SK-N-DZ (cell line): ENCODE measurements around the gene CCT3. TPM values are rescaled to one million over a fixed set of nuclear protein-coding genes. Genes with fewer than 3 reads are reported as not detected.
"Not testable (repeated sequence)": the region's sequence is repeated elsewhere in the genome, so short reads cannot be mapped to it uniquely, and the experiment has no call there.

Experiments used
- DNase-seq: peaks from one replicate; pipeline ENCODE4 v3.0.0-alpha.2; 2015; ENCODE audit warnings: low spot score
- polyA plus RNA-seq, 2 experiments: library from polyadenylated mRNA; depleted of rRNA; stranded (reverse); fragments of >200 nt; gene quantifications; 2 replicates each; pipeline ENCODE4 v1.2.3, GENCODE V29; 2014

Gene CCT3
- polyA plus RNA-seq (2014; cell fraction: cytosol; rRNA removed): 1,130 and 1,182 TPM in 2 replicates
- 445 and 623 TPM in 2 replicates for polyA plus RNA-seq (2014; cell fraction: nucleus; rRNA removed)

DNA sequence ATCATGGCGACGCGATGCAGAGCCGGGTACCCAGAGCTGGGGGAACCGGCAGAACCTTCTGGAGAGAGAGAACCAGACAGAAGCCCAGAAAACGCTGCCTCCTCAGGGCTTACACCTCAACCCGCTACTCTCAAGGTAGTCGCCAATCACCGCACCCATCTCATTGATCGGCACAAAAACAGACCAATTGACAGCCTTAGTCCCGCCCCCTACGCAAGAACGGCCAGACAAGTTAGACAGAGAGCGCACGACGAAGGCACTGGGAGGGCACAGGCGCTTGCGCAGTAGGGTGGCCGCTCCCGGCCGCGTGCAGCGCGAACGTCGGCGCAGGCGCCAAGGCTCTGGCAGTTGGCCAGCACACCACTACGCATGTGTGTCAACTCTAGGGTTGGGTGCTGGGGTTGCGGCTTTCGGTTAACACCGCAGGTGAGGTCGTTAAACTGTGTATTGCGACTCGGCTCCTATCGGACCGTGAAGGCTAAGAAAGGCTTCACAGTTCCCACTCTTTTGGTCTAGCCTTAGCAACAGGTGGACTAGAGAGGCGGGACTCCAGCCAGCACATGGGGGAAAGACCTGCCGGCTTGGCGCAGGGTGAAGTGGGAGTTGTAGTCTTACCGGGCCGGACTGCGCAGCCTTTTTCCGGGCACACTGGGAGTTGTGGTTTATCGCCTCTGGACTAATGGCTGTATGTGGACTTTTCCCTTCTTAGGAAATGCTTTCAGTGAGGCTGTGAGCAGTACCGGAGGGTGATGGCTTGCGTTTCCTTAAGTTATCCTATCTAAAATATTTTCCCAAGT, at the start of gene CCT3, which contains the start of gene TSACC:
Gene CCT3, minus strand, starts transcription at position 113 of the 797 bp plus-strand sequence. Its CDS starts 108 bp downstream, at position 5.
Gene TSACC, plus strand, starts transcription at position 347 of the 797 bp plus-strand sequence. CDS start 1,232 bp downstream, outside the sequence.
- peak; percentile 100 for DNase-seq

DNA sequence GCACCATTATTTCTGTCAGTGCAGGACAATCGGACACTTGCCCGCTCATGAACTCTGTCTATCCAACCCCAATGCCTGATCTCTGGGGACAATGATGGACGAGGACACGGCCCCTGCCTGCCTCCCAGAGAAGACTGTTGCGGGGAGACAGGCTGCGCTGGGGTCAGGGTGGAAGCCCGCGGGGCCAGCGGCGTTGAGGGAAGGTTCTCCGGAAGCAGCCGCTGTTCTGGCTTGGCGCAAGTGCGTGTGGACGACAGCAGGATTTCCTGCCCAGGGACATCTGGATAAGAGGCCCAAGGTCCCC, 49.7 kb upstream of the CCT3 start:
- no peak for DNase-seq

DNA sequence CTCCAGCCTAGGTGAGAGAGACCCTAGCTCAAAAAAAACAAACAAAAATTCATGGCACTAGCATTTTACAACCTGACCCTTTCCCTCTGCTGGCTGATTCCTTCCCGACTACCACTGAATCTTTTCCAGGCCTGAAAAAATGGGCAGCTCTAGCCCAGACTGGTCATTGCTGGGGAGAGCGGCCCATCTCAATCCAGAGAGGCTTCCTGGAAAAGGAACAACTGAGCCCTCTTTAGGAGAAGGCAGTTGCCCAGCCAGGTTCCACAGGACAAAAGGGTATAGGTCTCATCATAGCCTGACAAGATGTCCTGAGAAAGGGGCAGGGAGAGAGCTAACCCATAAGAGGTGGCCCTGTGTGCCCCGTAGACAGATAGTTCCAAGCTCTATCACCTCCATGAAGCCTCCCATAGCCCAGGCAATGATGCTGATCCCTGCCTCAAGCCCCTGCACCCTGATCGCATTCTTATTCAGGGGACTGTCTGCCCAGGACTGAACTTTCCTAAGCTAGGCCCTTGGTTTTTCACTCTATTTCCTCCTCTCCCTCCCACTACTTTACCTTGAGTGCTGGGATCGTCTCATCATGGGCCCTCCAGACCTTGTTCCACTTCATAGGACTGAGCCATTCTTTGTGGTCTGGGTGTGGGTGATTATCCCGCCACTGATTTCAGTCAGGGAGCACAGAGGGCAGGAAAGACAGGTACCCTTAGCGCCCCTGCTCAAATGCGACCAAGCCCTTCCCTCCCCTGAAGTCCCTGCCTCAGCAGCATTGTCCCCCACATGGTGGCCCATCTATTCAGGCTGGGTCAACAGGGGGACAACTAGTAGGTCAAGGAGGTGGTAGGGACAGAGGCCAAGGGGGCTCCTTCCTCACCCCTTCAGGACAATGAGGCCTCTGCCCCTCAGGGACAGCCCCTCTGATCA, 49.1 kb upstream of the CCT3 start:
- DNase-seq: no peak

DNA sequence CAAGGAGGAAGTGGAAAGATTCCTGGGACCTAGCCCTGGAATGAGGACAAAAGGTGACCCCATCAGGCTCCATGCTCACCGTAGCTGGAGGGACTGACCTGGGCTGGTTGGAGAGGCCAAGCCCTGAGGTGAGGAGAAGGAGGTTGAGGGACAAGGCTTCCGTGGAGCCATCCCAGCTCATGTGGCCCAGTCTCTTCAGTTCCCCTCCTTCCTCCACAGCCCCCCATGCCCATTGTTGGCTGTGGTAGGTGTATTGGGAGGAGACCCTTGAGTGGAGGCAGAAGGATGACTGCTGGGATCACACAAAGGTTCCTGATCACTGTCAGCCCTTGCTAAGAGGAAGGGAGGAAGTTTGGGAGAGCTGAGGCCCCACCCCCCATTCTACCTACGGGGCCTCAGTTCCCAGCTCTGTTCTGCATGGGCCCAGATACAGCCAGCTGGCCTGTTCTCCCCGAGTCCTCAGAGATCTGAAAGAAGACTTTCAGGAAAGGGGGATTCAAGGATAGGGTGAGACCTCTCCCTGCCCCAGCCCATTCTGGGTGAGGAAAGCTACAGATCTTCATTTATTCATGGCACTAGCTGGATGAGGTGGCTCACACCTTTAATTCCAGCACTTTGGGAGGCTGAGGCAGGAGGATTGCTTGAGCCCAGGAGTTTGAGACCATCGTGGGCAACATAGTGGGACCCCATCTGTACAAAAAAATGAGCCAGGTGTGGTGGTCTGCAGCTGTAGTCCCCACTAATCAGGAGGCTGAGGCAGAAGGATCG, 48.2 kb upstream of the CCT3 start:
- no peak for DNase-seq

DNA sequence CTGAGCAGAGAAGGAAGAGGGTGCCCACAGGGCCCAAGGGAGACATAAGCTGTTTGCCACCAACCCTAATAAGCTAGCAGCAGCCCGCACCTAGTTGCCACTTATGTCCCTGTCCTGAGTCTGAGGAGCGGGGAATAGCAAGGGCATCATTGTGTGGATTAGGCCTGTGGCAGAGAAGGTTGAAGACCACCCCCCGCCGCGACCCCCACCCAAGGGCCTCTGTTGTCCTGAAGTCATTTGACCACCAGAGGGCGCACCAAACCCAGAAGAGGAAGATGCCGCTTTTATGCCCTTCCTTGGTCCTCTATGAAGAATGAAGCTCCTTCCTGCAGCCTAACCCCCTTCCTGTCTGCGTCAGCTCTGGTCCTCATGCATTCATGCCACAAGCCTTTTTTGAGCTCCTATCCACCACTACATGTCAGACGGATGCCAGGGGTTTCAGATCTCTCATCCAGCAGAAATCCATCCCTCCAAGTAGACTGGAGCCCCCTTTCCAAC, 47.5 kb upstream of the CCT3 start:
- peak; percentile 80 for DNase-seq

DNA sequence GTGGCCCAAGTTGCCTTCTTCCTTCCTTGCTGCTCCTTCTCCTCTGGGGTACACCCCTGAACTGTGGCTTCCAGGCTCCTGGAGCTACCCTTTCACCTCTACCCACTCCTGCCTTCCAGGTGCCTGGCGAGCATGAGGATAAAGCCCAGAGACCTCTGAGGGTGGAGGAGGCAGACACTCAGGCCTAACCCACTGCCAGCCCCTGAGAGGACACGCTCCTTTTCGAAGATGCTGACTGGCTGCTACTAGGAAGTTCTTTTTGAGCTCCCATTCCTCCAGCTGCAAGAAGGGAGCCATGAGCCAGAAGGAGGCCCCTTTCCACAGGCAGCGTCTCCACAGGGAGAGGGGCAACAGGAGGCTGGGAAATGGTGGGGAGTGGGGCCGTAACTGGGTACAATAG, 46.6 kb upstream of the CCT3 start:
- no peak for DNase-seq

DNA sequence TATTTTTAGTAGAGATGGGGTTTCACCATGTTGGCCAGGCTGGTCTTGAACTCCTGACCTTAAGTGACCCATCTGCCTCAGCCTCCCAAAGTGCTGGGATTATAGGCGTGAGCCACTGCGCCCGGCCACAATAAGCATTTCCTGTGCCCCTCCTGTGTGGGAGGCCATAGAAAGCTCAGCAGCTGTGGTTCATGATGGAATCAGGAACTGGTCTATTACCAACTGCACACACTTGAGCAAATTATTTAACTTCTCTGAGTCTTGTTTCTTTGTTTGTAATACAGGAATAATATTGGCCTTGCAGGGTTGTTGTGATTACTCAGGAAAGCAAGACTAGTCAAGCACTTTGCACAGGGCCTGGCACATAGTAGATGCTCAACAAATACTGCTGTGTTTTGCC, 45.9 kb upstream of the CCT3 start:
- no peak for DNase-seq

DNA sequence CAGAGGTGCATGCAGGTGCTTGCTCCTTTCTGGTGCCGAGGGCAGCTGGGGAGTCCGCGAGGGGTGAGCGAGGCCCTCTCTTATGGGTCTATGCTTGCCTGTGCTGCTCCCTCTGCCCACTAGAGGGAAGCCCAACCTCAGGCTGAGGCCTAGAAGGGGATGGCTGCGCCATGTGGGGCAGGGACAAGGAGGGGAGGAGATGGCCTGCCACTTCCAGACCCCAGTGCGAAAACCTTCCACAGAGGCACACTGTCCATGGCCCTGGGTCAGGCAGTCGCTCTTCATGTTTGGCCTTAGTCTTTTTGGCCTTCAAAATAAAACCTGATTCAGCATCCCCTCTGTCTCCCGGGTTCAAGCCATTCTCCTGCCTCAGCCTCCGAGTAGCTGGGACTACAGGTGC, 44.9 kb upstream of the CCT3 start:
- peak; percentile 85 for DNase-seq

DNA sequence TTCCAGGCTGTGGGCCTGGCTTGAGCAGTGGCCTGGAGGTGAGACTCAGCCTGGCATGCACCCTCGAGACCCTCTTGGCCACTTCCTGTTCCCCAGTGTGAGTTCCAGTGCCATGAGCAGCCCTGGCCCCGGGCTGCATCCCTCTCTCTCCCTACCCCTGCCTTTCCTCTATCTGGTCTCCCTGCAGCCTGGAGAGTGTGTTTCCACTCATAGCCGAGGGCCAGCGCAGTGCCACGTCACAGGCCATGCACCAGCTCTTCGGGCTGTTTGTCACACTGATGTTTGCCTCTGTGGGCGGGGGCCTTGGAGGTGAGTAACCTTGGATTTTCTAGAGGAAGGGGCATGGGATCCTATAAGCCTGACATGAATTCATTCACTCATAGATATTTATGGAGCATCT, 44.5 kb upstream of the CCT3 start:
- DNase-seq: no peak

DNA sequence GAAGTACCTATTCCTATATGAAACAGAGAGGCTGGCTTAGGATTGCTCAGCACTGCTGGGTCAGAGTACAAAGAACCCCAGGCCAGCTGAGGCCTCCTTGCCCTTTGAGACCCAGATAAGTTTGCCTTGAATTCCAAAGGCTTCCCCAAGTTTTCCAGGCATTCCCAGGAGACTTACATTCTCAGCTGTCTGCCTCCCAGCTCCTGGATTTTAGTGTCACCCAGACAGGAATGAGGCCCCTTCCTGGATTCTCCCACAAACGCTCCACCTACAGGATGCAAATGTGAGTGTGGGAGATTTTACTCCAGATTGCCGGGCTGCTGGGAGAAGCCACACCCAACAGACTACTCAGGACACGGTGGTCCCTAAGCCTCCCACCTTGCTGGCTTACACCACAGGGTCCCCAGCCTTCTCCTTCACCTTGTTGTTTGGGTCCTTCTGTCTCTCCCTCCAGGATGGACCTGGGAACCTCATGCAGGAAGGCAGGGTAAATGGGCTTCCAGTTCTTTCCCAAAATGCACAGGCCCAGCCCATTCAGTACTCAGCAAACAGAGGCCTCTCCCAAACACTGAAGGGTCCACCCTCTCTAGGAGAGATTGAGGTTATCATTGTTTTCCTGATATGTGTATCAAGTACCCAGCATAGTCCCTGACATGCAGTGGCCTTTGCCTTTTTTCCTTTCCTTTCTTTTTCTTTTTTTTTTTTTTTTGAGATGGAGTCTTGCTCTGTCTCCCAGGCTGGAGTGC, 41.5 kb upstream of the CCT3 start:
- DNase-seq: no peak

DNA sequence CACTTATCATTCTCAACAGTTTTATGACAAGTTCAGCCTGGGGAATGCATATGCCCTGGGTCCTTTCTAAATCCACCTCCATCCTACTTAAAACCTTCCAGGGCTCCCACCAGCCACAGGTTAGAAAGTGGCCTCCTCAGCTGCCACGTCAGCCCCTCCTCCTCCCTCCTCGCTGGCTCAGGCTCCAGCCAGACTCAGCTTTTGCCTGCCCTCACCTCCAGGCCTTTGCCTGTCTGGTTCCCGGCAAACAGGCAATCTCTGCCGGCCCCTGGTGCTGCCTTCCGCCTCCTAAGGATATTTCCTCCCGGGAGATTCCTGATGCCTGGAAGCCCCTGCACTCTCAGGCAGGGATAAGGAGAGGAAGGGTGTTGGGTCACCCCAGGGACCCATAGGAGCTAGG, 40.5 kb upstream of the CCT3 start:
- no peak for DNase-seq

DNA sequence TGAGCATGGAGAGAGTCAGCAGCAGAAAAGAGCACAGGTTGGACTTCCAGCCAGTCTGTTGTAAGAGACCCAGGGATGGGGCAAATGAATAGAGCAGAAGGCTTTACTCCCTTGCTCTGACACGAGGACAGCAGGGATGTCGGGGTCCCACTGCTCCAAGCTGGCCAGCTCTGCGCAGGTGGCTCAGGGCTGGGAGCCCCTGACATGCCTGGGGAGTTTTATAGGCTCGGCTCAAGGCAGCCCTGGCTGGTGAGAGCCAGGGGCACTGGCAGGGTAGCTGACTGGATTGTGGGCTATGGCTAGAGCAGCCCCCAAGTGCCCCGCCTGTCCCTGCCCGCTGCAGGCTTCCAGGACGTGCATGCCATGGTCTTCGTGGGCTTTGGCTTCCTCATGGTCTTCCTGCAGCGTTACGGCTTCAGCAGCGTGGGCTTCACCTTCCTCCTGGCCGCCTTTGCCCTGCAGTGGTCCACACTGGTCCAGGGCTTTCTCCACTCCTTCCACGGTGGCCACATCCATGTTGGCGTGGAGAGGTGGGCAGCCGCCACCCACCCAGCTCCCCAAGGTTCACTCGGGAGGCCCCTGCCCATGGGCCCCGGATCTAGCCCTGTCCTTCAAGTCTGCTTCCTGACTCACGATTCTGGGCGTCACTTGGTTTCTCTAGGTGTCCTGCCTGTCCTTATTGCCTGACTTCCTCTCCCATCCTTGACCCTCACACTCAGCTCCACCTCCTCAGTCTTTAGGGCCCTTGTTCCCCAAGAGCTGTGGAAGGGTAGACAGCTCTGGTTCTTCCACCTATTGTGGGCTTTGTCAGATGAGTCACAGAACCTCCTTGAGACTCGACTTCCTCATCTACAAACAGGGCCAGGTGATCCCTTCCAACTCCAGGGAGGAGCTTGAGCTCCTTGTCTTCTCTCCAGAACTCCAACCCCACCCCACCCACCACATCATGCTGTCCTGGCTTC, 39.1 kb upstream of the CCT3 start:
- no peak for DNase-seq

DNA sequence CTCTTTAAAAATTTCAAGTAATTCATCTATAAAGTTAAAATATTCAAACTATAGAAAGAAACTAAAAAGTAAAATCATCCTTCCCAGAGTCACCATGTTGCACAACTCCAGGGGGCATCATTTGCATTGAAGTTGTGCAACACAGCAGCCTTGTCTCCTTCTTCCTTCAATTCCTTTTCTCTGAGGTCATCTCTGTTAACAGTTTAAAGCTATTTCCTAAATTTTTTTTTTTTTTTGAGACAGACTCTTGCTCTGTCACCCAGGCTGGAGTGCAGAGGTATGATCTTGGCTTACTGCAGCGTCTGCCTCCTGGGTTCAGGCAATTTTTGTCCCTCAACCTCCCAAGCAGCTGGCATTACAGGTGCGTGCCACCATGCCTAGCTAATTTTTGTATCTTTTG, 38.1 kb upstream of the CCT3 start:
- no peak for DNase-seq

DNA sequence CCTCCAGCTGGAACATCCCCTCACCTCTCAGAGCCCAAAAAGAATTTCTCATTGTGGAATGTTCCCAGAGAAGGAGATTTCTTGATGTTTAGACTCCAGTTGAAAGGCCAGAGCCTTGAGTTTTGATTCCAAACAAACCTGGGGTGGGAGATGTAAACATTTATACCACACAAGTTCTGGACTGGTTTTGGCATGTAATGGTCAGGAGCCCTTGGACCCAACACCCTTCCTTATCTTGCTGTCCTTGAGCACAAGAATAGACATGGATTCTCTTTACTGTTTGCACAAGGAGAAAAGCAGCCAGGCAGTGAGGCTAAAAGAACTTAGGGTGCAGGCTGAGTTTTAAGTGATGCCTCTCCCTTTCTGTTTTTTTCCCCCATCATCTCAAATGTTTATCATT, 35.5 kb upstream of the CCT3 start:
- DNase-seq: no peak

DNA sequence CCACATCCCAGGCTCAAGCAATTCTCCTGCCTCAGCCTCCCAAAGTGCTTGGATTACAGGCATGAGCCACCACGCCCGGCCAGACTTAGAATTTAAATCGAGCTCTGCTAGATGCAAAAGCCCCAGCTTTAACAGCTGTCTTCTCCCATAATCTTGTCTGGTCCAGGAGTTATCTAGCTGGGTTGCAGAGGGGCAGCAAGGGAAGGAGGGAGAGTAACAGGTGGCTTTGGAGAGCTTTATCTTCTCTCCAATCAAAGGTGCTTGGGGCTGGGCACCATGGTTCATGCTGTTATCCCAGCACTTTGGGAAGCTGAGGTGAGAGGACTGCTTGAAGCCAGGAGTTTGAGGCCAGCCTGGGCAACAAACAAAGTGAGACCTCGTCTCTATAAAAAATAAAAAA, 34.8 kb upstream of the CCT3 start:
- no peak for DNase-seq

DNA sequence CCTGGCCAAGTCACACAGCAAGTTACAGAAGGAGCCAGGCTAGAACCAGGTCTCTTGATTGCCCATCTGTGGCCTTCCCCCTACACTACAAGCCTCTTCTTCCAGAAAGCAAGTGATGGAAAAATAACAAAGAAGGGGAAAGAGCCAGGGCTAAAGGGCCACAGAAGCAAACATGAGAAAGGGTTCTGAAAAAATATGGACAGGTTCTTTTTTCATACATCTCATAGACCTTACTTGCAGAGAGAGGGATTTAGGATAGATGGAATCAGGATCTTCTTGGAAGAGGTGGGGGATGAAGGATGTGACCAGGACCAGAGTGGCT, 34.1 kb upstream of the CCT3 start:
- DNase-seq: no peak

DNA sequence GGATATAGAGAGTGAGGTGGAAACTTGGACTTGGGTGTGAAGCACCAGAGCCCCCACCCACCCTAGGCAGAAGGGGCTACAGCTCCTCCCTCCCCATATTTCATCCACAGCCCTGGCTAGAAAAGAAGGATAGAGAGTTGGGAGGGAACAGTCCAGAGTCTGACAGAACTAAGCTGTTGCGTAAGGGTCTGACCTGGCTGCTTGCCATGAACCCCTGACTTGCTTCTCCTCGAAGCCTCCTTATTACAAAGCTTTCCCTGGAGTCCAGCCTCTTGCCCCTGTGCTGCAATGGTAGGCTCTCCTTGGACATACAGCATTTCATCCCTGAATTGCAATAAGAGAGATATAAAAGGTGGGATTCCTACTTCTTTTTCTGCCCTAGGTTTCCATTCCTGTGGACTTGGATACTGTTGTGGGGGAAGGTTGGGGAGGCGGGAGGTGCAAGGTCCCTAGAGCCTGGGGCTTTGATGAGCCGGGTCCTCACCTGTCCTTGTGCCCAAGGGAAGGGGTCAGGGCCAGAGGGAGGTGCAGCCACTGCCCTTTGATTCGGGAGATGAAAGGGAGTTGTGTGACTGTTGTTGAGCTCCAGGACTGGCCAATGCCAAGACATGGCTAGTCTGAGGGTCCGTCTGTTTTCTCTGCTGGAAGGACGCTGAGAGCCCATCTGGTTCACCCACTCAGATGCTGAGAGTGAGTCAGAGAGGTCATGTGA, 33.6 kb upstream of the CCT3 start:
- no peak for DNase-seq

DNA sequence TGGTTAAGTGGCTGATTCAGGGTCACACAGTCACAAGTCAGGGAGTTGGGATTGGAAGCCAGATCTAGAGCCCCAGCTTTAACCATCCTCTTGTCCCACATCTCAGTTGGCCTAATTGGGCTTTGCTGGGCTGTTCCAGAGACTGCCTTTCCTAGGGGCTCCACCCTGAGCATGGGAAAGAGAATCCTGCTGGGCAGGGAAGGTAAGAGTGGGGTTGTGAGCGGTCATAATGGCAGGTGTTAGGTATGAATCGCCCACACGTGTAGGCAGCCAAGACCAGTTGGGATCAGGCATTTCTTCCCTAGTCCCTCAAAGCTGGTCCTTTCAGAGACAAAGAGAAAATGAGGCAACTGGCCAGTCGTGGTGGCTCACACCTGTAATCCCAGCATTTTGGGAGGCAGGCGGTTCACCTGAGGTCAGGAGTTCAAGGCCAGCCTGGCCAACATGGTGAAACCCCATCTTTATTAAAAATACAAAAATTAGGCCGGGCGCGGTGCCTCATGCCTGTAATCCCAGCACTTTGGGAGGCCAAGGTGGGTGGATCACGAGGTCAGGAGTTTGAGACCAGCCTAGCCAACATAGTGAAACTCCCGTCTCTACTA, 31.7 kb upstream of the CCT3 start:
- not testable (repeated sequence) for DNase-seq
